GM18507 (cell line): ENCODE data around the gene RAPGEF1.

Experiments
- DNase-seq: peaks from one replicate; pipeline ENCODE4 v3.0.0; 2011; ENCODE audit warnings: low read depth; ENCODE audit not compliant: insufficient read length; ENCODE audit errors: extremely low spot score
- FAIRE-seq: peaks from 2 replicates; lab custom pipeline; 2011; peaks lifted over from hg19 to GRCh38; lab: Jason Lieb, UNC

Gene RAPGEF1

GRCh38 chr9:131636593-131636992, 103.3 kb downstream of the RAPGEF1 start:
- DNase-seq (no peak), FAIRE-seq (no peak)

GRCh38 chr9:131635892-131636291, 104.0 kb downstream of the RAPGEF1 start:
- FAIRE-seq, result no peak

GRCh38 chr9:131635285-131635684, 104.6 kb downstream of the RAPGEF1 start:
- DNase-seq, result no peak
- no peak for FAIRE-seq

More at GRCh38 chr9:131635892-131636291, 104.0 kb downstream of the RAPGEF1 start:
- DNase-seq, result no peak

GRCh38 chr9:131633491-131634031, 106.3 kb downstream of the RAPGEF1 start:
- no peak for DNase-seq
- FAIRE-seq, result no peak

- DNase-seq (no peak), FAIRE-seq (no peak)
These were observed 108.6 kb downstream of the RAPGEF1 start for GRCh38 chr9:131631306-131631705.

GRCh38 chr9:131630205-131630831, 109.6 kb downstream of the RAPGEF1 start:
- DNase-seq (no peak), FAIRE-seq (peak; percentile 83)

- DNase-seq (no peak), FAIRE-seq (peak; percentile 56)
These were observed 110.1 kb downstream of the RAPGEF1 start for GRCh38 chr9:131629825-131630204.

- FAIRE-seq (no peak), DNase-seq (no peak)
These were observed 110.7 kb downstream of the RAPGEF1 start for GRCh38 chr9:131629226-131629500.

- no peak for DNase-seq
- FAIRE-seq, result peak; percentile 24
These were observed 111.2 kb downstream of the RAPGEF1 start for GRCh38 chr9:131628459-131629225.

GRCh38 chr9:131627648-131628458, 112.0 kb downstream of the RAPGEF1 start:
- peak; percentile 53 for DNase-seq
- FAIRE-seq, result peak; percentile 90

GRCh38 chr9:131627326-131627647, 112.6 kb downstream of the RAPGEF1 start:
- FAIRE-seq (no peak), DNase-seq (no peak)

GRCh38 chr9:131625790-131626670, 113.8 kb downstream of the RAPGEF1 start:
- no peak for DNase-seq
- FAIRE-seq, result no peak

- DNase-seq, result no peak
- no peak for FAIRE-seq
These were observed 114.4 kb downstream of the RAPGEF1 start for GRCh38 chr9:131625508-131625787.

- no peak for FAIRE-seq
These were observed 115.0 kb downstream of the RAPGEF1 start for GRCh38 chr9:131624636-131625507.

GRCh38 chr9:131623655-131624330, 116.1 kb downstream of the RAPGEF1 start:
- no peak for FAIRE-seq
- no peak for DNase-seq

More at GRCh38 chr9:131624636-131625507, 115.0 kb downstream of the RAPGEF1 start:
- DNase-seq, result no peak

GRCh38 chr9:131622523-131622922, 117.4 kb downstream of the RAPGEF1 start:
- FAIRE-seq, result peak; percentile 89
- DNase-seq, result no peak

GRCh38 chr9:131621551-131622358, 118.1 kb downstream of the RAPGEF1 start:
- FAIRE-seq (peak; percentile 82), DNase-seq (no peak)
